Parathyroid adenoma (tissue), 2 donors: Measurements from ENCODE around the gene FOXC1.

ENCODE experiments used
- H2AFZ ChIP-seq: fragments of 300-600 bp; sonication (generic); one replicate; pipeline ENCODE4 v1.7.0; 2017; ENCODE audit warnings: antibody characterized with exemption, mild to moderate bottlenecking
- H3K27ac ChIP-seq: fragments of 300-600 bp; sonication (generic); one replicate; pipeline ENCODE4 v1.7.0; 2017
- H3K27me3 ChIP-seq: fragments of 300-600 bp; sonication (generic); one replicate; pipeline ENCODE4 v1.7.0; 2017; ENCODE audit warnings: low read length; ENCODE audit not compliant: control insufficient read depth, insufficient read depth
- H3K36me3 ChIP-seq: fragments of 300-600 bp; sonication (generic); one replicate; pipeline ENCODE4 v1.7.0; 2017; ENCODE audit warnings: low read length; ENCODE audit not compliant: control insufficient read depth, insufficient read depth
- H3K4me1 ChIP-seq: fragments of 300-600 bp; sonication (generic); one replicate; pipeline ENCODE4 v1.7.0; 2017; ENCODE audit warnings: control low read depth
- H3K4me2 ChIP-seq: fragments of 300-600 bp; sonication (generic); one replicate; pipeline ENCODE4 v1.7.0; 2017; ENCODE audit warnings: low read length
- H3K4me3 ChIP-seq: fragments of 300-600 bp; sonication (generic); one replicate; pipeline ENCODE4 v1.7.0; 2017; ENCODE audit warnings: low read depth, low read length
- H3K79me2 ChIP-seq: fragments of 300-600 bp; sonication (generic); one replicate; pipeline ENCODE4 v1.7.0; 2017; ENCODE audit warnings: control low read depth
- H3K9ac ChIP-seq: fragments of 300-600 bp; sonication (generic); one replicate; pipeline ENCODE4 v1.7.0; 2017; ENCODE audit warnings: mild to moderate bottlenecking
- H3K9me3 ChIP-seq: fragments of 300-600 bp; sonication (generic); one replicate; pipeline ENCODE4 v1.7.0; 2017; ENCODE audit warnings: low read length; ENCODE audit not compliant: control insufficient read depth
- TF ChIP-seq, protein P1 (sequence below): fragments of 300-600 bp; sonication (generic); IDR thresholded peaks from one replicate; pipeline ENCODE4 v1.7.0; 2017; ENCODE audit warnings: antibody characterized with exemption, mild to moderate bottlenecking
- donor health status: primary hyperparathyroidism.

Gene FOXC1

DNA sequence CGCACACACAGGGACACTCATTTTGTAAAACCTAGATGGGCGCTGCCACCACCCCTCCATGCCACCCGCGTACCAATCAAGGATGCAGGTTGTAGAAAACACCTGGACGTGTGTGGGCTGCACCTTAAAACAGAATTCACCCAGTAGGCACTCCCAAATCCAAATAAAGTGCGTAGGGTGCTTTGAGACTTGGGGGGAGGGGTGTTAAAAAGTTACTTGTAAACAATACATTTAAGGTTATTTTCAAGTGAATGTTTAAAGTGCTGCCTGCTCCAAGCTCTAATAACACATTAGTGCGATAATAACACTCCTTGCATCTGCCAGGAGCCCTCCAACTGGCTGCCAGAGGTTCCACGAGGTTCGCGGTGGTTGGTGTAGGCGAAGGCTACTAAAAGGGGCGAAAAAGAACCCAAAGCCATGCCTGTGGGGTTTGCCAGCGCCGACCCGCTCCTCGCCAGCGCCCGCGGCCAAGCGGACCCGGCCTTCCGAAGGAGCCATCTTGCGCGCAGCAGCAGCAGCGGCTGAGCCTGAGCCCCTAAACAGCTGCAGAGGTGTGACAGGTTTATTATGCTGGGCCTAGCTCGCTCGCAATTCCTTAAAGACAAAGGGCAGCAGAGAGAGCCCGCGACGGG, 11.5 kb downstream of the FOXC1 start:
- TF ChIP-seq, protein P1, sequence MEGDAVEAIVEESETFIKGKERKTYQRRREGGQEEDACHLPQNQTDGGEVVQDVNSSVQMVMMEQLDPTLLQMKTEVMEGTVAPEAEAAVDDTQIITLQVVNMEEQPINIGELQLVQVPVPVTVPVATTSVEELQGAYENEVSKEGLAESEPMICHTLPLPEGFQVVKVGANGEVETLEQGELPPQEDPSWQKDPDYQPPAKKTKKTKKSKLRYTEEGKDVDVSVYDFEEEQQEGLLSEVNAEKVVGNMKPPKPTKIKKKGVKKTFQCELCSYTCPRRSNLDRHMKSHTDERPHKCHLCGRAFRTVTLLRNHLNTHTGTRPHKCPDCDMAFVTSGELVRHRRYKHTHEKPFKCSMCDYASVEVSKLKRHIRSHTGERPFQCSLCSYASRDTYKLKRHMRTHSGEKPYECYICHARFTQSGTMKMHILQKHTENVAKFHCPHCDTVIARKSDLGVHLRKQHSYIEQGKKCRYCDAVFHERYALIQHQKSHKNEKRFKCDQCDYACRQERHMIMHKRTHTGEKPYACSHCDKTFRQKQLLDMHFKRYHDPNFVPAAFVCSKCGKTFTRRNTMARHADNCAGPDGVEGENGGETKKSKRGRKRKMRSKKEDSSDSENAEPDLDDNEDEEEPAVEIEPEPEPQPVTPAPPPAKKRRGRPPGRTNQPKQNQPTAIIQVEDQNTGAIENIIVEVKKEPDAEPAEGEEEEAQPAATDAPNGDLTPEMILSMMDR: no peak
- Histone ChIP-seq H2AFZ (no peak overlapping the region), H3K27ac (no peak overlapping the region), H3K36me3 (no peaks in the 10 kb centered on the region), H3K79me2 (no peaks in the 10 kb centered on the region), H3K4me2 (no peak overlapping the region), H3K9ac (no peak overlapping the region), H3K4me1 (no peaks in the 10 kb centered on the region), H3K4me3 (no peak overlapping the region), H3K9me3 (no peaks in the 10 kb centered on the region), H3K27me3 (peaks cover 10% of the 10 kb centered on the region)

- no peaks in the 10 kb centered on the region for H3K9me3 ChIP-seq
- TF ChIP-seq, protein P1: no peak
Measured at GRCh38 chr6:1622220-1622850, 12.6 kb downstream of the FOXC1 start.

GRCh38 chr6:1622851-1623768, 13.4 kb downstream of the FOXC1 start:
- H3K9me3 ChIP-seq: no peaks in the 10 kb centered on the region
- peaks cover 10% of the 10 kb centered on the region for H3K27me3 ChIP-seq
- H3K79me2 ChIP-seq: no peaks in the 10 kb centered on the region
- H3K9ac ChIP-seq: no peak overlapping the region
- no peak overlapping the region for H3K4me2 ChIP-seq
- H3K4me1 ChIP-seq: no peaks in the 10 kb centered on the region
- no peak overlapping the region for H2AFZ ChIP-seq
- TF ChIP-seq, protein P1: no peak
- H3K27ac ChIP-seq: no peak overlapping the region
- no peak overlapping the region for H3K4me3 ChIP-seq
- H3K36me3 ChIP-seq: no peaks in the 10 kb centered on the region

More at GRCh38 chr6:1622220-1622850, 12.6 kb downstream of the FOXC1 start:
- peaks cover 10% of the 10 kb centered on the region for H3K27me3 ChIP-seq
- no peaks in the 10 kb centered on the region for H3K4me1 ChIP-seq
- H3K9ac ChIP-seq: no peak overlapping the region
- no peak overlapping the region for H3K4me2 ChIP-seq
- no peak overlapping the region for H3K4me3 ChIP-seq
- no peaks in the 10 kb centered on the region for H3K79me2 ChIP-seq
- H3K36me3 ChIP-seq: no peaks in the 10 kb centered on the region
- H3K27ac ChIP-seq: no peak overlapping the region
- no peak overlapping the region for H2AFZ ChIP-seq

DNA sequence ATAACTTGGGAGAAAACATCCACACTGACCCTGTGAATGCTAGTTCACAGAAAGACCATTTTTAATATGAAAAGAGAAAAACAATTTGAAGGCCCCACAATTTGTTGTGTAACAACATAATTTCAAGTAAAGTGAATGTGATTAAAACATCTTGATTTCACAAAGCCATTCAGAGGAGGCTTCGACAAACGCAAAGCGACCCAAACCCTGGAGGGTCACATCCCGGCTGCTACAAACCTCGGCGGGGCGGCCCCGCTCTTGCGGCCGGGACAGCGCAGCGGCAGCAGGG, 14.0 kb downstream of the FOXC1 start:
- Histone ChIP-seq H3K9ac (no peak overlapping the region), H3K27ac (no peak overlapping the region), H3K27me3 (peaks cover 10% of the 10 kb centered on the region), H3K4me2 (no peak overlapping the region), H2AFZ (no peak overlapping the region), H3K4me1 (no peaks in the 10 kb centered on the region), H3K4me3 (no peak overlapping the region), H3K9me3 (no peaks in the 10 kb centered on the region), H3K36me3 (no peaks in the 10 kb centered on the region), H3K79me2 (no peaks in the 10 kb centered on the region)
- TF ChIP-seq, protein P1: no peak
